Fibroblast of lung (primary cell): Measurements from ENCODE around the gene CIB4. TPM values are rescaled to one million over a fixed set of nuclear protein-coding genes. Genes with fewer than 3 reads are reported as not detected.

Experiments
- DNase-seq, 2 donors: peaks; one replicate each; pipeline versions ENCODE4 v3.0.0 to v3.0.0-alpha.2; 2010; ENCODE audit warnings: low read depth in 2 of 2
- H2AFZ ChIP-seq: 2 replicates; pipeline ENCODE4 v1.5.1; 2012; ENCODE audit warnings: low read length, control low read depth, inconsistent platforms
- H3K27ac ChIP-seq: 2 replicates; pipeline ENCODE4 v1.5.1; 2011; ENCODE audit warnings: low read length, control low read depth; ENCODE audit not compliant: insufficient read depth
- H3K27me3 ChIP-seq: 2 replicates; pipeline ENCODE4 v1.5.1; 2011; ENCODE audit warnings: mild to moderate bottlenecking, low read length; ENCODE audit not compliant: control insufficient read depth, insufficient read depth
- H3K36me3 ChIP-seq: 2 replicates; pipeline ENCODE4 v1.5.1; 2011; ENCODE audit warnings: low read length; ENCODE audit not compliant: control insufficient read depth, insufficient read depth
- H3K4me1 ChIP-seq: 2 replicates; pipeline ENCODE4 v1.5.1; 2011; ENCODE audit warnings: low read length; ENCODE audit not compliant: control insufficient read depth, insufficient read depth; ENCODE audit errors: extremely low read depth
- H3K4me2 ChIP-seq: 2 replicates; pipeline ENCODE4 v1.5.1; 2011; ENCODE audit warnings: low read length, control low read depth; ENCODE audit not compliant: insufficient read depth; ENCODE audit errors: extremely low read depth
- H3K4me3 ChIP-seq, 4 experiments: fragments of 200-600 bp in 1 of 4; sonication (generic) in 1 of 4; replicated peaks in 1 of 4; 2 replicates each; pipeline ENCODE4 v1.5.1; 2011 to 2016; ENCODE audit warnings: low read length in 4 of 4, low read depth in 3 of 4, mild to moderate bottlenecking in 3 of 4, control low read depth in 2 of 4, inconsistent platforms in 1 of 4, mixed read lengths in 1 of 4; ENCODE audit not compliant: insufficient read depth in 1 of 4; ENCODE audit errors: control extremely low read depth in 1 of 4
- H3K79me2 ChIP-seq: 2 replicates; pipeline ENCODE4 v1.5.1; 2012; ENCODE audit warnings: mild to moderate bottlenecking, low read length, inconsistent platforms; ENCODE audit not compliant: control insufficient read depth, insufficient read depth
- H3K9ac ChIP-seq: 2 replicates; pipeline ENCODE4 v1.5.1; 2011; ENCODE audit warnings: mild to moderate bottlenecking, low read length, control low read depth; ENCODE audit not compliant: insufficient read depth
- H3K9me3 ChIP-seq: 2 replicates; pipeline ENCODE4 v1.5.1; 2012; ENCODE audit warnings: low read depth, low read length; ENCODE audit not compliant: control insufficient read depth, insufficient read depth
- H4K20me1 ChIP-seq: 2 replicates; pipeline ENCODE4 v1.5.1; 2011; ENCODE audit warnings: low read length; ENCODE audit not compliant: control insufficient read depth, insufficient read depth; ENCODE audit errors: extremely low read depth
- EZH2 ChIP-seq: IDR thresholded peaks from 2 replicates; pipeline ENCODE4 v1.5.1; 2012; ENCODE audit warnings: low read length, control low read depth, mild to moderate bottlenecking; ENCODE audit errors: missing control alignments
- polyA plus RNA-seq, 2 donors: library from polyadenylated mRNA; depleted of rRNA in 1 of 2; stranded (reverse) in 1 of 2; unstranded in 1 of 2; fragments of >200 nt; gene quantifications; 2 replicates each; pipeline ENCODE4 v1.2.1, GENCODE V29; 2011 to 2012; ENCODE audit warnings: missing spikeins in 1 of 2
- total RNA-seq: library from RNA; depleted of rRNA; stranded (reverse); fragments of >200 nt; gene quantifications from 2 replicates; pipeline ENCODE4 v1.2.1, GENCODE V29; 2014
- TF ChIP-seq, protein P1 (sequence below), 2 donors: IDR thresholded peaks in 1 of 2; conservative IDR thresholded peaks in 1 of 2; 1 replicate in 1 of 2; 2 replicates in 1 of 2; pipeline ENCODE4 v1.5.1; 2011 to 2012; ENCODE audit warnings: low read length in 2 of 2, control low read depth in 1 of 2, inconsistent platforms in 1 of 2, low read depth in 1 of 2, mild to moderate bottlenecking in 1 of 2

Gene CIB4
- total and polyA plus RNA-seq, 2 donors (not counting 1 experiment from before 2014, with no cell fraction given) = not detected

DNA sequence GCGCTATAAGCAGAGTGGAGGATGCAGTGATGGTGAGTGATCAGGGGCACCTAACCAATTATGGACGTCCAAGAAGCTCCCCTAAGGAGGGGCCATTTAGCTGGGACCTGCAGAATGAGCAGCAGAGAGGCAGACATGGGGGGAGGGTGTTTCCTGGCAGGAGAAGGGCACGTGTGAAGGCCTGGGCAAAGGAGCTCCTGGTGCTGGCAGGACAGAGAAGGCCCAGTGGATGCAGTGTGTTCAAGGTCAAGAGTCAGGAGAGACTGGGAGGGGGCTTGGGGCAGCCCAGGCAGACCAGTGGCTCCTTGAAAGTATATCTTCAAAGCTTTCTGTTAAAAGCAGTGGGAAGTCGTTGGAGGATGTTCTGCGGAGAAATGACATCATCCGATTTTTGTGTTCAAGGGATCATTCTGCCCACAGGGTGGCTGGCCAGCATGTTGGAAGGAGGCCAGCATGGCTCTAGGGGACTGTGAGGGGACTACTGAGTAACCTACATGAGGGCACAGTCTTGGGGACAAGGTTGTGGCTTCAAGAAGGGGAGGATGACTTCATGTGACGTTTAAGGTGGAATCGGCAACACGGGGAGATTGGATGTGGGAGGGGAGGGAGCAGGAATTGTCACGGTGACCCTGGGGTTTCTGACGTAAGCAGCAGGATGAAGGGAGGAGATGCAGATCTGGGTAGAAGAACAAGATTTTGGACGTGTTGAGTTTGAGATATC, 9.0 kb upstream of the CIB4 start:
- no peak overlapping the region for H3K27ac ChIP-seq
- no peaks in the 10 kb centered on the region for H3K36me3 ChIP-seq
- H3K4me2 ChIP-seq = no peak overlapping the region
- no peaks in the 10 kb centered on the region for H3K9me3 ChIP-seq
- no peaks in the 10 kb centered on the region for H3K4me1 ChIP-seq
- H3K27me3 ChIP-seq = peaks cover 25% of the 10 kb centered on the region
- H3K79me2 ChIP-seq = no peaks in the 10 kb centered on the region
- no peak for TF ChIP-seq EZH2
- TF ChIP-seq, protein P1, sequence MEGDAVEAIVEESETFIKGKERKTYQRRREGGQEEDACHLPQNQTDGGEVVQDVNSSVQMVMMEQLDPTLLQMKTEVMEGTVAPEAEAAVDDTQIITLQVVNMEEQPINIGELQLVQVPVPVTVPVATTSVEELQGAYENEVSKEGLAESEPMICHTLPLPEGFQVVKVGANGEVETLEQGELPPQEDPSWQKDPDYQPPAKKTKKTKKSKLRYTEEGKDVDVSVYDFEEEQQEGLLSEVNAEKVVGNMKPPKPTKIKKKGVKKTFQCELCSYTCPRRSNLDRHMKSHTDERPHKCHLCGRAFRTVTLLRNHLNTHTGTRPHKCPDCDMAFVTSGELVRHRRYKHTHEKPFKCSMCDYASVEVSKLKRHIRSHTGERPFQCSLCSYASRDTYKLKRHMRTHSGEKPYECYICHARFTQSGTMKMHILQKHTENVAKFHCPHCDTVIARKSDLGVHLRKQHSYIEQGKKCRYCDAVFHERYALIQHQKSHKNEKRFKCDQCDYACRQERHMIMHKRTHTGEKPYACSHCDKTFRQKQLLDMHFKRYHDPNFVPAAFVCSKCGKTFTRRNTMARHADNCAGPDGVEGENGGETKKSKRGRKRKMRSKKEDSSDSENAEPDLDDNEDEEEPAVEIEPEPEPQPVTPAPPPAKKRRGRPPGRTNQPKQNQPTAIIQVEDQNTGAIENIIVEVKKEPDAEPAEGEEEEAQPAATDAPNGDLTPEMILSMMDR (conservative IDR thresholded peaks at IDR 0.05 in 1 of 2, IDR thresholded peaks at IDR 0.05 in 1 of 2; ENCODE audit: low read depth in 1 of 2, low read length in 2 of 2) = no peak
- DNase-seq = no peak
- H3K4me3 ChIP-seq = no peak overlapping the region
- no peaks in the 10 kb centered on the region for H4K20me1 ChIP-seq
- no peak overlapping the region for H2AFZ ChIP-seq
- H3K9ac ChIP-seq = no peak overlapping the region

DNA sequence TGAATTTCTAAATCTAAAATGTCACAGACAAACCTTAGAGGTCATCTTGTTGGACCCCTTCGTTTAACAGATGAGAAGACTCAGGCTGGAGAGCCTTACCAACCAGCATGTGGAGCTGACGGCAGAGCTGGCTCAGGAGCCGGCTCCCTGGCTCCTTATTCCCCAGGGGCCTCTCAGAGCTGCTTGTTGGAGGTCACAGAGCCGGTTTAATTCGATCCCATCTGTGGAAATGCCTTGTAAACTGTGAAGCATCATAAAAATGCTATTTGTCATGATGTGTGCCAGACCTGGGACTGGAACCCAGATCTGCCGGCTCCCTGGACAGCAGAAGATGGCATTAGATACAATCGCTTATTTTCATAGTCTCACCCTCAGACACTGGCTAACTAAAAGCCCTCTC, 8.2 kb upstream of the CIB4 start:
- Histone ChIP-seq H3K27ac (no peak overlapping the region), H3K4me1 (no peaks in the 10 kb centered on the region), H3K9me3 (no peaks in the 10 kb centered on the region), H3K79me2 (no peaks in the 10 kb centered on the region), H3K27me3 (peaks cover 28% of the 10 kb centered on the region), H2AFZ (no peak overlapping the region), H4K20me1 (no peaks in the 10 kb centered on the region), H3K36me3 (no peaks in the 10 kb centered on the region), H3K4me2 (no peak overlapping the region), H3K9ac (no peak overlapping the region), H3K4me3 (no peak overlapping the region)
- DNase-seq = no peak
- TF ChIP-seq EZH2 = no peak
- TF ChIP-seq, protein P1 (conservative IDR thresholded peaks at IDR 0.05 in 1 of 2, IDR thresholded peaks at IDR 0.05 in 1 of 2; ENCODE audit: low read depth in 1 of 2, low read length in 2 of 2) = no peak

DNA sequence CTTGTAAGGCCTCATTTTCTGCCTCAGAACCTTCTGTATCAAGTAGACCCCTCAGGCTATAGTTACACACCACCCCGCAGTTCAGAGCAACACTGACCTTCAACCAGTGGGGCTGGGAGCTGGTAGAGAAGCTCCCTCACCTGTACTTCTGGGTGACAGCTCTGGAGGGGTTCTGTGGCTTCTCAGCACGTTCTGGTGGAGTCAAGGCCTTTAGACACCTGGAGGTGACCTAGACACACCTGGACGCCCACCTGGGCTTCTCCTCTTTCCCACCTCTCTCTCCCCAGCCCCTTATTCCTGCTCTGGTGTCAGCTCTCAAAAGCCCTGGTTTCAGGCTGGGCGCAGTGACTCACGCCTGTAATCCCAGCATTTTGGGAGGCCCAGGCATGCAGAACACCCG, 7.3 kb upstream of the CIB4 start:
- no peak overlapping the region for H3K9ac ChIP-seq
- H3K4me3 ChIP-seq = no peak overlapping the region
- peaks cover 28% of the 10 kb centered on the region for H3K27me3 ChIP-seq
- no peaks in the 10 kb centered on the region for H3K36me3 ChIP-seq
- no peaks in the 10 kb centered on the region for H3K4me1 ChIP-seq
- no peak overlapping the region for H2AFZ ChIP-seq
- H4K20me1 ChIP-seq = no peaks in the 10 kb centered on the region
- TF ChIP-seq, protein P1 (conservative IDR thresholded peaks at IDR 0.05 in 1 of 2, IDR thresholded peaks at IDR 0.05 in 1 of 2; ENCODE audit: low read depth in 1 of 2, low read length in 2 of 2) = no peak
- no peak for TF ChIP-seq EZH2
- DNase-seq = no peak
- H3K9me3 ChIP-seq = no peaks in the 10 kb centered on the region
- H3K27ac ChIP-seq = no peak overlapping the region
- H3K4me2 ChIP-seq = no peak overlapping the region
- H3K79me2 ChIP-seq = no peaks in the 10 kb centered on the region
